HAP-1 (cell line): ENCODE measurements around the gene AVP.
"Not testable (repeated sequence)": the region's sequence is repeated elsewhere in the genome, so short reads cannot be mapped to it uniquely, and the experiment has no call there.

Experiments used
- DNase-seq, 2 experiments: peaks; one replicate each; pipeline ENCODE4 v3.0.0-alpha.2; 2016 to 2020; ENCODE audit warnings: low spot score in 2 of 2
- H3K27me3 ChIP-seq: fragments of 250-450 bp; sonication (Bioruptor Pico); 2 replicates; pipeline ENCODE4 v1.5.1; 2020; ENCODE audit warnings: low read depth, mild to moderate bottlenecking, moderate library complexity
- H3K36me3 ChIP-seq: fragments of 250-450 bp; sonication (Bioruptor Pico); replicated peaks from 2 replicates; pipeline ENCODE4 v1.5.1; 2020; ENCODE audit warnings: mild to moderate bottlenecking
- H3K4me1 ChIP-seq: fragments of 250-450 bp; sonication (Bioruptor Pico); 2 replicates; pipeline ENCODE4 v1.5.1; 2020; ENCODE audit warnings: mild to moderate bottlenecking
- H3K4me3 ChIP-seq: fragments of 250-450 bp; sonication (Bioruptor Pico); 2 replicates; pipeline ENCODE4 v1.5.1; 2020; ENCODE audit warnings: mild to moderate bottlenecking, moderate library complexity
- H3K9me3 ChIP-seq: fragments of 250-450 bp; sonication (Bioruptor Pico); 2 replicates; pipeline ENCODE4 v1.5.1; 2020; ENCODE audit warnings: mild to moderate bottlenecking, moderate library complexity
- in situ Hi-C: fragments of 300-500 bp; cut with MboI; formaldehyde crosslinking; loops from 3 replicates; pipeline ENCODE4 v1.14.3; 2020; ENCODE audit warnings: low sequenced_read_pairs, inconsistent platforms, mixed read lengths

Gene AVP

GRCh38 chr20:3121271-3121911 is 36.9 kb upstream of the AVP start:
- no peak for DNase-seq
- H3K36me3 ChIP-seq: peaks cover 12% of the 10 kb centered on the region
- in situ Hi-C loops: no loop called here
- H3K27me3 ChIP-seq: no peaks in the 10 kb centered on the region
- H3K4me1 ChIP-seq: no peaks in the 10 kb centered on the region
- no peaks in the 10 kb centered on the region for H3K9me3 ChIP-seq
- no peak overlapping the region for H3K4me3 ChIP-seq

GRCh38 chr20:3119044-3119443 is 34.5 kb upstream of the AVP start:
- Histone ChIP-seq H3K36me3 (peaks cover 12% of the 10 kb centered on the region), H3K27me3 (no peaks in the 10 kb centered on the region), H3K4me3 (no peak overlapping the region), H3K9me3 (no peaks in the 10 kb centered on the region), H3K4me1 (no peaks in the 10 kb centered on the region)
- in situ Hi-C loops: loop anchor here (5.0 kb wide), 1 partner anchor 62 kb away; no protein-coding TSS in a partner anchor
- DNase-seq: no peak

- H3K9me3 ChIP-seq, H3K4me1 ChIP-seq, H3K27me3 ChIP-seq, H3K4me3 ChIP-seq: not testable (repeated sequence)
- DNase-seq: peak; percentile 68 to 75
- in situ Hi-C loops: loop anchor here (5.0 kb wide), 1 partner anchor 61 kb away; no protein-coding TSS in a partner anchor
- peaks cover 12% of the 10 kb centered on the region for H3K36me3 ChIP-seq
Measured at GRCh38 chr20:3117839-3118379, 33.4 kb upstream of the AVP start.

GRCh38 chr20:3116341-3116740 is 31.8 kb upstream of the AVP start:
- Histone ChIP-seq H3K36me3 (peaks cover 5% of the 10 kb centered on the region), H3K4me3 (no peak overlapping the region), H3K4me1 (no peaks in the 10 kb centered on the region), H3K27me3 (no peaks in the 10 kb centered on the region), H3K9me3 (no peaks in the 10 kb centered on the region)
- in situ Hi-C loops: loop anchor here (5.0 kb wide), 1 partner anchor 59 kb away; no protein-coding TSS in a partner anchor
- no peak for DNase-seq

GRCh38 chr20:3115190-3116107 is 30.9 kb upstream of the AVP start:
- Histone ChIP-seq H3K4me1 (no peaks in the 10 kb centered on the region), H3K36me3 (no peaks in the 10 kb centered on the region; the same call in 1 of the 2 replicates), H3K4me3 (no peak overlapping the region), H3K27me3 (no peaks in the 10 kb centered on the region), H3K9me3 (no peaks in the 10 kb centered on the region)
- in situ Hi-C loops: loop anchor here (5.0 kb wide), 1 partner anchor 58 kb away; no protein-coding TSS in a partner anchor
- peak; percentile 52 to 67 for DNase-seq

- Histone ChIP-seq H3K4me3 (no peak overlapping the region), H3K36me3 (peaks cover 3% of the 10 kb centered on the region; the same call in 1 of the 2 replicates), H3K27me3 (no peaks in the 10 kb centered on the region), H3K4me1 (no peaks in the 10 kb centered on the region), H3K9me3 (no peaks in the 10 kb centered on the region)
- in situ Hi-C loops: no loop called here
- no peak for DNase-seq
Measured at GRCh38 chr20:3111995-3112394, 27.5 kb upstream of the AVP start.

GRCh38 chr20:3111507-3111906 is 27.0 kb upstream of the AVP start:
- H3K4me3 ChIP-seq: no peak overlapping the region
- no peaks in the 10 kb centered on the region for H3K4me1 ChIP-seq
- peaks cover 3% of the 10 kb centered on the region; the same call in 1 of the 2 replicates for H3K36me3 ChIP-seq
- no peak for DNase-seq
- no peaks in the 10 kb centered on the region for H3K9me3 ChIP-seq
- no peaks in the 10 kb centered on the region for H3K27me3 ChIP-seq
- in situ Hi-C loops: no loop called here

- in situ Hi-C loops: no loop called here
- no peaks in the 10 kb centered on the region for H3K4me1 ChIP-seq
- 0 out of 2 replicates have a peak, but pooled peaks cover 3% of the 10 kb centered on the region for H3K36me3 ChIP-seq
- DNase-seq: no peak
- no peaks in the 10 kb centered on the region for H3K9me3 ChIP-seq
- no peak overlapping the region for H3K4me3 ChIP-seq
- H3K27me3 ChIP-seq: no peaks in the 10 kb centered on the region
Measured at GRCh38 chr20:3109350-3110302, 25.1 kb upstream of the AVP start.

GRCh38 chr20:3107464-3108025 is 23.0 kb upstream of the AVP start:
- no peaks in the 10 kb centered on the region for H3K27me3 ChIP-seq
- H3K9me3 ChIP-seq: no peaks in the 10 kb centered on the region
- no peak overlapping the region for H3K4me3 ChIP-seq
- H3K36me3 ChIP-seq: 0 out of 2 replicates have a peak, but pooled peaks cover 3% of the 10 kb centered on the region
- DNase-seq: no peak
- in situ Hi-C loops: no loop called here
- H3K4me1 ChIP-seq: peaks cover 13% of the 10 kb centered on the region

- 0 out of 2 replicates have a peak, but pooled peaks cover 3% of the 10 kb centered on the region for H3K36me3 ChIP-seq
- no peaks in the 10 kb centered on the region for H3K27me3 ChIP-seq
- no peak for DNase-seq
- H3K9me3 ChIP-seq: no peaks in the 10 kb centered on the region
- no peak overlapping the region for H3K4me3 ChIP-seq
- in situ Hi-C loops: no loop called here
- H3K4me1 ChIP-seq: peaks cover 16% of the 10 kb centered on the region
Measured at GRCh38 chr20:3106658-3107463, 22.3 kb upstream of the AVP start.

- in situ Hi-C loops: no loop called here
- no peaks in the 10 kb centered on the region for H3K9me3 ChIP-seq
- no peak for DNase-seq
- 0 out of 2 replicates have a peak, but pooled peaks cover 3% of the 10 kb centered on the region for H3K36me3 ChIP-seq
- H3K27me3 ChIP-seq: no peaks in the 10 kb centered on the region
- no peak overlapping the region for H3K4me3 ChIP-seq
- H3K4me1 ChIP-seq: peaks cover 16% of the 10 kb centered on the region
Measured at GRCh38 chr20:3106185-3106584, 21.7 kb upstream of the AVP start.
